ENCODE data around the gene OR10A3. TPM values are rescaled to one million over a fixed set of nuclear protein-coding genes. Genes with fewer than 3 reads are reported as not detected.
A peak's percentile ranks its signal among the peaks of the same experiment; 100 is the strongest.

The OR10A3 gene
- total RNA-seq, 1 donor = under 0.01 TPM

- H3K27me3 ChIP-seq (ENCODE audit: insufficient read depth, low read length) = no peaks in the 10 kb centered on the region
- TF ChIP-seq CTCF (IDR thresholded peaks at IDR 0.05; ENCODE audit: extremely low read depth, low read depth, low read length) = no peak
- no peaks in the 10 kb centered on the region for H4K20me1 ChIP-seq (ENCODE audit: insufficient read depth, low read length)
- H3K4me1 ChIP-seq (ENCODE audit: insufficient read depth, low read length) = peaks cover 19% of the 10 kb centered on the region
- no peak overlapping the region for H3K4me3 ChIP-seq (ENCODE audit: insufficient read depth, low read length)
- H2AFZ ChIP-seq (ENCODE audit: low read length) = no peak overlapping the region
- H3K9me3 ChIP-seq (ENCODE audit: low read depth, low read length) = no peaks in the 10 kb centered on the region
- H3K36me3 ChIP-seq (ENCODE audit: insufficient read depth, low read length) = no peaks in the 10 kb centered on the region
- H3K27ac ChIP-seq (ENCODE audit: low read depth, low read length) = no peak overlapping the region
- no peak overlapping the region for H3K4me2 ChIP-seq (ENCODE audit: insufficient read depth, low read length)
- no peak for DNase-seq (ENCODE audit: insufficient read length, low spot score, missing footprints)
- H3K79me2 ChIP-seq (ENCODE audit: insufficient read depth, low read length) = peaks cover 10% of the 10 kb centered on the region
These were observed 41.1 kb upstream of the OR10A3 start for GRCh38 chr11:7982582-7983119.

- H2AFZ ChIP-seq (ENCODE audit: low read length) = peak overlapping the region; percentile 82
These were observed 40.2 kb upstream of the OR10A3 start for GRCh38 chr11:7981619-7982157.

GRCh38 chr11:7977232-7977917 is 35.9 kb upstream of the OR10A3 start:
- Histone ChIP-seq H4K20me1 (ENCODE audit: insufficient read depth, low read length) (no peaks in the 10 kb centered on the region), H3K79me2 (ENCODE audit: insufficient read depth, low read length) (no peaks in the 10 kb centered on the region), H3K4me1 (ENCODE audit: insufficient read depth, low read length) (peaks cover 30% of the 10 kb centered on the region), H3K9me3 (ENCODE audit: low read depth, low read length) (no peaks in the 10 kb centered on the region), H3K27me3 (ENCODE audit: insufficient read depth, low read length) (no peaks in the 10 kb centered on the region), H3K27ac (ENCODE audit: low read depth, low read length) (peak overlapping the region; percentile 79), H3K36me3 (ENCODE audit: insufficient read depth, low read length) (no peaks in the 10 kb centered on the region), H2AFZ (ENCODE audit: low read length) (no peak overlapping the region), H3K4me3 (ENCODE audit: insufficient read depth, low read length) (peak overlapping the region; percentile 4), H3K4me2 (ENCODE audit: insufficient read depth, low read length) (peak overlapping the region; percentile 68)
- DNase-seq (ENCODE audit: insufficient read length, low spot score, missing footprints) = peak; percentile 26
- no peak for TF ChIP-seq CTCF (IDR thresholded peaks at IDR 0.05; ENCODE audit: extremely low read depth, low read depth, low read length)

More at GRCh38 chr11:7981619-7982157, 40.2 kb upstream of the OR10A3 start:
- no peak for TF ChIP-seq CTCF (IDR thresholded peaks at IDR 0.05; ENCODE audit: extremely low read depth, low read depth, low read length)
- no peaks in the 10 kb centered on the region for H4K20me1 ChIP-seq (ENCODE audit: insufficient read depth, low read length)
- no peaks in the 10 kb centered on the region for H3K36me3 ChIP-seq (ENCODE audit: insufficient read depth, low read length)
- no peaks in the 10 kb centered on the region for H3K27me3 ChIP-seq (ENCODE audit: insufficient read depth, low read length)
- H3K79me2 ChIP-seq (ENCODE audit: insufficient read depth, low read length) = peaks cover 5% of the 10 kb centered on the region
- H3K4me3 ChIP-seq (ENCODE audit: insufficient read depth, low read length) = no peak overlapping the region
- no peak overlapping the region for H3K27ac ChIP-seq (ENCODE audit: low read depth, low read length)
- H3K4me2 ChIP-seq (ENCODE audit: insufficient read depth, low read length) = no peak overlapping the region
- no peak for DNase-seq (ENCODE audit: insufficient read length, low spot score, missing footprints)
- no peaks in the 10 kb centered on the region for H3K9me3 ChIP-seq (ENCODE audit: low read depth, low read length)
- peaks cover 26% of the 10 kb centered on the region for H3K4me1 ChIP-seq (ENCODE audit: insufficient read depth, low read length)

GRCh38 chr11:7974668-7975067 is 33.2 kb upstream of the OR10A3 start:
- H3K9me3 ChIP-seq (ENCODE audit: low read depth, low read length) = no peaks in the 10 kb centered on the region
- TF ChIP-seq CTCF (IDR thresholded peaks at IDR 0.05; ENCODE audit: extremely low read depth, low read depth, low read length) = no peak
- H3K36me3 ChIP-seq (ENCODE audit: insufficient read depth, low read length) = no peaks in the 10 kb centered on the region
- H3K4me2 ChIP-seq (ENCODE audit: insufficient read depth, low read length) = no peak overlapping the region
- H3K27ac ChIP-seq (ENCODE audit: low read depth, low read length) = no peak overlapping the region
- no peak overlapping the region for H3K4me3 ChIP-seq (ENCODE audit: insufficient read depth, low read length)
- H2AFZ ChIP-seq (ENCODE audit: low read length) = peak overlapping the region; percentile 47
- no peaks in the 10 kb centered on the region for H3K79me2 ChIP-seq (ENCODE audit: insufficient read depth, low read length)
- no peaks in the 10 kb centered on the region for H4K20me1 ChIP-seq (ENCODE audit: insufficient read depth, low read length)
- H3K27me3 ChIP-seq (ENCODE audit: insufficient read depth, low read length) = no peaks in the 10 kb centered on the region
- H3K4me1 ChIP-seq (ENCODE audit: insufficient read depth, low read length) = peaks cover 42% of the 10 kb centered on the region
- no peak for DNase-seq (ENCODE audit: insufficient read length, low spot score, missing footprints)

All from osteoblast (primary cell).